Uterus (tissue), 2 donors: ENCODE data around the gene RIOX2.

Experiments
- POLR2A ChIP-seq, 2 donors: fragments of 450-650 bp; IDR thresholded peaks; one replicate each; pipeline ENCODE4 v1.6.1; 2016; ENCODE audit warnings: antibody characterized with exemption in 2 of 2, mild to moderate bottlenecking in 1 of 2, moderate library complexity in 1 of 2
- TF ChIP-seq, protein P1 (sequence below), 4 experiments: fragments of 200-600 bp in 2 of 4; fragments of 450-650 bp in 2 of 4; sonication (generic) in 2 of 4; IDR thresholded peaks; one replicate each; pipeline ENCODE4 v1.5.1; 2016 to 2019; ENCODE audit warnings: antibody characterized with exemption in 4 of 4, mild to moderate bottlenecking in 2 of 4, moderate library complexity in 1 of 4

DNA sequence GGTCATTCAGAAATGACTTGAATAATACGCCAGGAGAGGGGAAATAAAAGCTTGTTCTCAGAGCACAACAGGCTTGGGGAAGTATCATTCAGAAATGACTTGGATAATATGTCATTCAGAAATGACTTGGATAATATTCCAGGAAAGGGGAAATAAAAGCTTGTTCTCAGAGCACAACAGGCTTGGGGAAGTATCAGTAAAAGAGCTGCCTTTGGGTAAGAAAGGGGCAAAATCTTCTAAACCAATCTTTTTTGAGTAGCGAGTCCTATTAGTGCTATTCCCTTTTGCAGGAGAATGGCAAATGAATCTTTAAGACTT, 42.0 kb upstream of the RIOX2 start:
- TF ChIP-seq POLR2A (IDR thresholded peaks at IDR 0.05): no peak
- TF ChIP-seq, protein P1, sequence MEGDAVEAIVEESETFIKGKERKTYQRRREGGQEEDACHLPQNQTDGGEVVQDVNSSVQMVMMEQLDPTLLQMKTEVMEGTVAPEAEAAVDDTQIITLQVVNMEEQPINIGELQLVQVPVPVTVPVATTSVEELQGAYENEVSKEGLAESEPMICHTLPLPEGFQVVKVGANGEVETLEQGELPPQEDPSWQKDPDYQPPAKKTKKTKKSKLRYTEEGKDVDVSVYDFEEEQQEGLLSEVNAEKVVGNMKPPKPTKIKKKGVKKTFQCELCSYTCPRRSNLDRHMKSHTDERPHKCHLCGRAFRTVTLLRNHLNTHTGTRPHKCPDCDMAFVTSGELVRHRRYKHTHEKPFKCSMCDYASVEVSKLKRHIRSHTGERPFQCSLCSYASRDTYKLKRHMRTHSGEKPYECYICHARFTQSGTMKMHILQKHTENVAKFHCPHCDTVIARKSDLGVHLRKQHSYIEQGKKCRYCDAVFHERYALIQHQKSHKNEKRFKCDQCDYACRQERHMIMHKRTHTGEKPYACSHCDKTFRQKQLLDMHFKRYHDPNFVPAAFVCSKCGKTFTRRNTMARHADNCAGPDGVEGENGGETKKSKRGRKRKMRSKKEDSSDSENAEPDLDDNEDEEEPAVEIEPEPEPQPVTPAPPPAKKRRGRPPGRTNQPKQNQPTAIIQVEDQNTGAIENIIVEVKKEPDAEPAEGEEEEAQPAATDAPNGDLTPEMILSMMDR (IDR thresholded peaks at IDR 0.05): no peak
